Keratinocyte (primary cell): Measurements from ENCODE around the gene SERPINE1. TPM values are rescaled to one million over a fixed set of nuclear protein-coding genes. Genes with fewer than 3 reads are reported as not detected.

Experiments used
- DNase-seq: peaks from one replicate; pipeline ENCODE4 v3.0.0-alpha.2; 2011; ENCODE audit warnings: low read depth, missing footprints, low spot score
- FAIRE-seq: peaks from 2 replicates; lab custom pipeline; 2011; peaks lifted over from hg19 to GRCh38; lab: Jason Lieb, UNC
- H2AFZ ChIP-seq: 2 replicates; pipeline ENCODE4 v1.6.0; 2012; ENCODE audit warnings: low read length, control low read depth, inconsistent platforms; ENCODE audit not compliant: control insufficient read depth
- H3K27ac ChIP-seq: 2 replicates; pipeline ENCODE4 v1.5.1; 2011; ENCODE audit warnings: low read length; ENCODE audit not compliant: control insufficient read depth, insufficient read depth
- H3K27me3 ChIP-seq: 3 replicates; pipeline ENCODE4 v1.6.0; 2011; ENCODE audit warnings: low read length; ENCODE audit not compliant: control insufficient read depth, insufficient read depth; ENCODE audit errors: extremely low read depth
- H3K36me3 ChIP-seq, 2 experiments: 2 replicates in 1 of 2; 3 replicates in 1 of 2; pipeline ENCODE4 v1.5.1; 2011; ENCODE audit warnings: low read length in 2 of 2, mild to moderate bottlenecking in 1 of 2; ENCODE audit not compliant: control insufficient read depth in 2 of 2, insufficient read depth in 2 of 2; ENCODE audit errors: extremely low read depth in 1 of 2
- H3K4me1 ChIP-seq: 3 replicates; pipeline ENCODE4 v1.5.1; 2011; ENCODE audit warnings: low read length; ENCODE audit not compliant: control insufficient read depth, insufficient read depth; ENCODE audit errors: extremely low read depth
- H3K4me2 ChIP-seq: 3 replicates; pipeline ENCODE4 v1.6.0; 2011; ENCODE audit warnings: low read depth, low read length; ENCODE audit not compliant: control insufficient read depth, insufficient read depth; ENCODE audit errors: extremely low read depth
- H3K4me3 ChIP-seq, 3 experiments: fragments of 200-600 bp in 1 of 3; sonication (generic) in 1 of 3; 2 replicates in 2 of 3; 3 replicates in 1 of 3; pipeline ENCODE4 v1.5.1; 2011 to 2016; ENCODE audit warnings: low read length in 3 of 3, mild to moderate bottlenecking in 3 of 3, control low read depth in 2 of 3, inconsistent platforms in 1 of 3, low read depth in 1 of 3, mixed read lengths in 1 of 3, mixed run types in 1 of 3, moderate library complexity in 1 of 3; ENCODE audit not compliant: control insufficient read depth in 2 of 3, insufficient read depth in 2 of 3; ENCODE audit errors: extremely low read depth in 1 of 3
- H3K79me2 ChIP-seq: 2 replicates; pipeline ENCODE4 v1.6.0; 2012; ENCODE audit warnings: low read length; ENCODE audit not compliant: control insufficient read depth, insufficient read depth
- H3K9ac ChIP-seq: 3 replicates; pipeline ENCODE4 v1.6.0; 2011; ENCODE audit warnings: low read length; ENCODE audit not compliant: control insufficient read depth, insufficient read depth; ENCODE audit errors: extremely low read depth
- H3K9me1 ChIP-seq: 3 replicates; pipeline ENCODE4 v1.6.0; 2011; ENCODE audit warnings: low read length; ENCODE audit not compliant: control insufficient read depth, insufficient read depth; ENCODE audit errors: extremely low read depth
- H3K9me3 ChIP-seq: 2 replicates; pipeline ENCODE4 v1.5.1; 2012; ENCODE audit warnings: low read depth, low read length; ENCODE audit not compliant: control insufficient read depth
- H4K20me1 ChIP-seq: 3 replicates; pipeline ENCODE4 v1.6.0; 2011; ENCODE audit warnings: low read length; ENCODE audit not compliant: control insufficient read depth, insufficient read depth; ENCODE audit errors: extremely low read depth
- EZH2 ChIP-seq: IDR thresholded peaks from one replicate; pipeline ENCODE4 v1.6.1; 2012; ENCODE audit warnings: inconsistent platforms, mild to moderate bottlenecking, low read length, moderate library complexity
- dilution Hi-C: fragments of 300-500 bp; cut with MboI; formaldehyde crosslinking; loops from one replicate; pipeline ENCODE4 v1.7.0; 2020; ENCODE audit warnings: low sequenced_read_pairs; ENCODE audit not compliant: extremely low pct_ligation_motif_present
- polyA plus RNA-seq, 5 experiments: library from polyadenylated mRNA; depleted of rRNA in 3 of 5; stranded (reverse) in 3 of 5; stranded (forward) in 1 of 5; unstranded in 1 of 5; fragments of >200 nt; gene quantifications; 1 replicate in 1 of 5; 2 replicates in 3 of 5; 3 replicates in 1 of 5; pipeline versions ENCODE4 v1.2.1 to v1.2.3, GENCODE V29; 2011 to 2012; ENCODE audit warnings: missing spikeins in 2 of 5, low read depth in 1 of 5, low replicate concordance in 1 of 5
- TF ChIP-seq, protein P1 (sequence below), 3 experiments: IDR thresholded peaks in 1 of 3; conservative IDR thresholded peaks in 1 of 3; optimal IDR thresholded peaks in 1 of 3; 2 replicates in 2 of 3; 3 replicates in 1 of 3; pipeline versions ENCODE3 to v1.5.1; 2011; ENCODE audit warnings: low read length in 3 of 3, mild to moderate bottlenecking in 3 of 3, moderate library complexity in 2 of 3, control low read depth in 1 of 3, inconsistent platforms in 1 of 3; ENCODE audit not compliant: insufficient read depth in 2 of 3; ENCODE audit errors: extremely low read depth in 1 of 3

The SERPINE1 gene
- polyA plus RNA-seq, 1 donor (not counting 4 experiments of a cell fraction or from before 2014, with no cell fraction given), result 522 TPM

DNA sequence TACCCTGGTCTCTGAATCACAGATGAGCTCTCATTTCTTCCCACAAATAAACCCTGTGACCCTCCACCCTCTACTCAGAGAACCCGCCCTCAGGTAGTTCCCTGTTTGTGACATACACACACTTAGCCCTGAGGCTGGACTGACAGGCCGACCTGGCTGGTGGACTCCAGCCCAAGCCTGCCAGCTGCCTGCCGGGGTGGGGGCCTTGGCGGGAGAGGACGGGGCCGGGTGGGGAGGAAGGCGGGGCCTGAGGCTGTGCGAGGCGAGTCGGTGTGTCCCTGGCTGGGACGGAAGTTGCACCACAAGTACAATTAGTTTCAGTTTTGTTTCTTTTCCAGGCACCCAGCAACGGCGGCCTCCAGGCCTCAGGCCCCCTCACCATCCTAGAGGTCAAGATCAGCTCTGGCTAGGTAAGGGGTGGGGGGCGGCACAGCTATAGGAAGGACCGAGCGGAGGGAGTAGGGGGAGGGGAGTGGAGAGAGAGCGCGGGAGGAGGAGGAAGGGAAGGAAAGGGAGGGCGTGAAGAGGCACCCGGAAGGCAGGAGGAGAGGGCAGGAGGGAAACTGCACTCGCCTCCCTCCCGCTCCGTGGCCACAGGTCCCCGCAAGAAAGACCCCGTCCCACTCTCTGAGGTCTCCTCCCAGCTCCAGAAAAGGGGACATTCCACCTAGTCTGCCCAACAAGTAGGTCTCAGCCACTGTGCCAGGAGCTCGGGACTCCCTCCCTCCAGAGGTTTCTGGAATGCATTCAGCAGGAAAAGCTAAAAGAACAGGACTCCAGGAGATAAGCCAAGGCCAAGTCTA lies 41.5 kb upstream of the SERPINE1 start, which contains the start of gene TRIM56:
TSS of gene TRIM56 (plus strand) at position 320 of the 803 bp plus-strand sequence. CDS start 1,832 bp downstream, outside the sequence.
- peak within 1 kb of the TSS; percentile 60 to 93 (median 83) for H3K4me3 ChIP-seq
- TF ChIP-seq EZH2, result no peak
- TF ChIP-seq, protein P1, sequence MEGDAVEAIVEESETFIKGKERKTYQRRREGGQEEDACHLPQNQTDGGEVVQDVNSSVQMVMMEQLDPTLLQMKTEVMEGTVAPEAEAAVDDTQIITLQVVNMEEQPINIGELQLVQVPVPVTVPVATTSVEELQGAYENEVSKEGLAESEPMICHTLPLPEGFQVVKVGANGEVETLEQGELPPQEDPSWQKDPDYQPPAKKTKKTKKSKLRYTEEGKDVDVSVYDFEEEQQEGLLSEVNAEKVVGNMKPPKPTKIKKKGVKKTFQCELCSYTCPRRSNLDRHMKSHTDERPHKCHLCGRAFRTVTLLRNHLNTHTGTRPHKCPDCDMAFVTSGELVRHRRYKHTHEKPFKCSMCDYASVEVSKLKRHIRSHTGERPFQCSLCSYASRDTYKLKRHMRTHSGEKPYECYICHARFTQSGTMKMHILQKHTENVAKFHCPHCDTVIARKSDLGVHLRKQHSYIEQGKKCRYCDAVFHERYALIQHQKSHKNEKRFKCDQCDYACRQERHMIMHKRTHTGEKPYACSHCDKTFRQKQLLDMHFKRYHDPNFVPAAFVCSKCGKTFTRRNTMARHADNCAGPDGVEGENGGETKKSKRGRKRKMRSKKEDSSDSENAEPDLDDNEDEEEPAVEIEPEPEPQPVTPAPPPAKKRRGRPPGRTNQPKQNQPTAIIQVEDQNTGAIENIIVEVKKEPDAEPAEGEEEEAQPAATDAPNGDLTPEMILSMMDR (optimal IDR thresholded peaks at IDR 0.05 in 1 of 3, IDR thresholded peaks at IDR 0.05 in 1 of 3, conservative IDR thresholded peaks at IDR 0.05 in 1 of 3; ENCODE audit: extremely low read depth in 1 of 3, insufficient read depth in 2 of 3, low read length in 3 of 3), result no peak
- peak; percentile 99 for DNase-seq
- H3K36me3 ChIP-seq, result peaks cover 6 to 8% of the 10 kb centered on the region in 2 experiments
- peak within 1 kb of the TSS; percentile 95 for H3K9ac ChIP-seq
- dilution Hi-C loops, result no loop called here
- FAIRE-seq, result no peak
- H3K4me1 ChIP-seq, result peaks cover 19% of the 10 kb centered on the region
- H2AFZ ChIP-seq, result peak within 1 kb of the TSS; percentile 60
- peak within 1 kb of the TSS; percentile 73 for H3K4me2 ChIP-seq
- peak within 1 kb of the TSS; percentile 94 for H3K27ac ChIP-seq
- H3K79me2 ChIP-seq, result peaks cover 39% of the 10 kb centered on the region
- H4K20me1 ChIP-seq, result no peaks in the 10 kb centered on the region
- no peaks in the 10 kb centered on the region for H3K9me1 ChIP-seq
- no peaks in the 10 kb centered on the region for H3K9me3 ChIP-seq
- no peaks in the 10 kb centered on the region for H3K27me3 ChIP-seq

DNA sequence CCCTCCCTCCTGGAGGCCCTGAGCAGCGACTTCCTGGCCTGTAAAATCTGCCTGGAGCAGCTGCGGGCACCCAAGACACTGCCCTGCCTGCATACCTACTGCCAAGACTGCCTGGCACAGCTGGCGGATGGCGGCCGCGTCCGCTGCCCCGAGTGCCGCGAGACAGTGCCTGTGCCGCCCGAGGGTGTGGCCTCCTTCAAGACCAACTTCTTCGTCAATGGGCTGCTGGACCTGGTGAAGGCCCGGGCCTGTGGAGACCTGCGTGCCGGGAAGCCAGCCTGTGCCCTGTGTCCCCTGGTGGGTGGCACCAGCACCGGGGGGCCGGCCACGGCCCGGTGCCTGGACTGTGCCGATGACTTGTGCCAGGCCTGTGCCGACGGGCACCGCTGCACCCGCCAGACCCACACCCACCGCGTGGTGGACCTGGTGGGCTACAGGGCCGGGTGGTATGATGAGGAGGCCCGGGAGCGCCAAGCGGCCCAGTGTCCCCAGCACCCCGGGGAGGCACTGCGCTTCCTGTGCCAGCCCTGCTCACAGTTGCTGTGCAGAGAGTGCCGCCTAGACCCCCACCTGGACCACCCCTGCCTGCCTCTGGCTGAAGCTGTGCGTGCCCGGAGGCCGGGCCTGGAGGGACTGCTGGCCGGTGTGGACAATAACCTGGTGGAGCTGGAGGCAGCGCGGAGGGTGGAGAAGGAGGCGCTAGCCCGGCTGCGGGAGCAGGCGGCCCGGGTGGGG lies 39.4 kb upstream of the SERPINE1 start:
- Histone ChIP-seq H3K27me3 (no peaks in the 10 kb centered on the region), H3K4me3 (peak overlapping the region; percentile 4 to 83 (median 64)), H3K4me2 (peak overlapping the region; percentile 73), H3K4me1 (peaks cover 19% of the 10 kb centered on the region), H3K9me3 (no peaks in the 10 kb centered on the region), H4K20me1 (no peaks in the 10 kb centered on the region), H2AFZ (no peak overlapping the region), H3K9me1 (no peaks in the 10 kb centered on the region), H3K79me2 (peaks cover 44% of the 10 kb centered on the region), H3K9ac (peak overlapping the region; percentile 60), H3K27ac (peak overlapping the region; percentile 33), H3K36me3 (peaks cover 6 to 8% of the 10 kb centered on the region in 2 experiments)
- no peak for DNase-seq
- TF ChIP-seq, protein P1 (optimal IDR thresholded peaks at IDR 0.05 in 1 of 3, IDR thresholded peaks at IDR 0.05 in 1 of 3, conservative IDR thresholded peaks at IDR 0.05 in 1 of 3; ENCODE audit: extremely low read depth in 1 of 3, insufficient read depth in 2 of 3, low read length in 3 of 3), result no peak
- no peak for TF ChIP-seq EZH2
- FAIRE-seq, result no peak
- dilution Hi-C loops, result no loop called here
